PC-9 (cell line): ENCODE results near the gene NRG2. TPM values are rescaled to one million over a fixed set of nuclear protein-coding genes. Genes with fewer than 3 reads are reported as not detected.
A peak's percentile ranks its signal among the peaks of the same experiment; 100 is the strongest.

Experiments used
- BruUV-seq: library from RNA; stranded (reverse); fragments of 400-500 nt; replicated peaks from 2 replicates; lab custom pipeline; 2021; lab: Mats Ljungman, UMichigan
- CTCF ChIA-PET: fragments of 300-600 bp; sonication (Branson Sonifier 250); formaldehyde crosslinking; loops from one replicate; lab custom pipeline; 2022; ENCODE audit warnings: antibody characterized with exemption; lab: Charles Lee
- POLR2A ChIA-PET: fragments of 300-600 bp; sonication (Branson Sonifier 250); formaldehyde crosslinking; loops from one replicate; lab custom pipeline; 2022; ENCODE audit warnings: antibody characterized with exemption; ENCODE audit not compliant: unreplicated experiment; lab: Charles Lee
- DNase-seq, 2 experiments: peaks; one replicate each; pipeline versions ENCODE4 v3.0.0 to v3.0.0-alpha.2; 2015 to 2022; ENCODE audit warnings: mixed read lengths in 1 of 2
- H2AFZ ChIP-seq: fragments of 200-600 bp; sonication (generic); 2 replicates; pipeline ENCODE4 v1.8.1; 2017; ENCODE audit warnings: antibody characterized with exemption
- H3F3A ChIP-seq: fragments of 200-600 bp; sonication (generic); 2 replicates; pipeline ENCODE4 v1.8.1; 2017; ENCODE audit warnings: antibody characterized with exemption, mild to moderate bottlenecking, low read depth; ENCODE audit not compliant: insufficient read depth
- H3K27ac ChIP-seq: fragments of 200-600 bp; sonication (generic); 2 replicates; pipeline ENCODE4 v1.6.1; 2016; ENCODE audit warnings: mixed run types
- H3K27me3 ChIP-seq: fragments of 200-600 bp; sonication (generic); 2 replicates; pipeline ENCODE4 v1.6.1; 2016; ENCODE audit warnings: low read depth, mixed run types; ENCODE audit not compliant: insufficient read depth
- H3K36me3 ChIP-seq: fragments of 200-600 bp; sonication (generic); 2 replicates; pipeline ENCODE4 v1.6.1; 2016; ENCODE audit warnings: low read depth, mixed run types
- H3K4me1 ChIP-seq: fragments of 200-600 bp; sonication (generic); replicated peaks from 2 replicates; pipeline ENCODE4 v1.6.1; 2016; ENCODE audit warnings: mixed run types; ENCODE audit not compliant: insufficient read depth
- H3K4me2 ChIP-seq: fragments of 200-600 bp; sonication (generic); 2 replicates; pipeline ENCODE4 v1.6.1; 2017; ENCODE audit warnings: mixed run types
- H3K4me3 ChIP-seq: fragments of 200-600 bp; sonication (generic); 2 replicates; pipeline ENCODE4 v1.6.1; 2016; ENCODE audit warnings: mixed run types
- H3K79me2 ChIP-seq: fragments of 200-600 bp; sonication (generic); 2 replicates; pipeline ENCODE4 v1.6.1; 2017; ENCODE audit warnings: low read depth, mixed run types
- H3K9me2 ChIP-seq: fragments of 200-600 bp; sonication (generic); 2 replicates; pipeline ENCODE4 v1.8.1; 2017; ENCODE audit warnings: mild to moderate bottlenecking; ENCODE audit not compliant: insufficient read depth
- H3K9me3 ChIP-seq: fragments of 200-600 bp; sonication (generic); 2 replicates; pipeline ENCODE4 v1.8.1; 2016; ENCODE audit warnings: low read depth; ENCODE audit not compliant: insufficient read depth
- H4K20me1 ChIP-seq: fragments of 200-600 bp; sonication (generic); 2 replicates; pipeline ENCODE4 v1.8.1; 2017; ENCODE audit not compliant: insufficient read depth
- CTCF ChIP-seq: fragments of 200-600 bp; sonication (generic); conservative IDR thresholded peaks from 2 replicates; pipeline ENCODE4 v1.6.1; 2017; ENCODE audit warnings: mixed run types, antibody characterized with exemption, mild to moderate bottlenecking, moderate library complexity
- EZH2 ChIP-seq: fragments of 200-600 bp; sonication (generic); IDR thresholded peaks from 2 replicates; pipeline ENCODE4 v1.8.0; 2017; ENCODE audit warnings: antibody characterized with exemption, low read depth
- intact Hi-C: fragments of 100-400 bp; cut with micrococcal nuclease; formaldehyde crosslinking; loops from one replicate; pipeline ENCODE4 v1.10.0; 2022; ENCODE audit not compliant: unreplicated experiment
- total RNA-seq: library from RNA; stranded (reverse); gene quantifications from 2 replicates; pipeline ENCODE4 v1.2.3, GENCODE V29; 2021

Gene NRG2
- total RNA-seq, 1 experiment from 2014 or later, result not detected

DNA sequence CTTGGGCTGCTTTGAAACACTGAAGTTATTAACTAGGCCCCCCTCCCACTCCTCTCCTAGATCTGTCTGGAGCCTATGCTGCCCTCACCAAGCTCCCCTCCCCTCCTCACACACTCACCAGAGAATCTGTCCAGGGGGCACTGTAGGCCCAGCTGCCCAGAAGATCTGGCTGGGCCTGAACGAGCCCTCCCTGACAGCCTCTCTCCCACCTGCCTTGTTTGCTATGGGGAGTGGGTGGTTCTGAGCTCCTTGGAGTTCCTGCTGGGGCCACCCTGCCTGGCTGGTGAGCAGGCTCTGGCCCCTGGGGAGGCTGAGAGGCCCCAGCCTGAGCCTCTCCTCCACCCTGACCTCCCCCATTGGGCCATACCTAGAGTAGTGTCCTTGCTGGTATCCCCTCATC, 172.4 kb downstream of the NRG2 start:
- Histone ChIP-seq H3K79me2 (no peaks in the 10 kb centered on the region), H3K4me2 (no peak overlapping the region), H2AFZ (no peak overlapping the region), H3K4me3 (no peak overlapping the region), H3K27me3 (no peaks in the 10 kb centered on the region), H3K27ac (no peak overlapping the region), H4K20me1 (no peaks in the 10 kb centered on the region), H3K9me2 (no peaks in the 10 kb centered on the region), H3K36me3 (no peaks in the 10 kb centered on the region), H3F3A (no peaks in the 10 kb centered on the region), H3K4me1 (no peaks in the 10 kb centered on the region), H3K9me3 (no peaks in the 10 kb centered on the region)
- BruUV-seq, result no TSS peak
- intact Hi-C loops, result no loop called here
- POLR2A ChIA-PET, result no interaction called here
- DNase-seq, result no peak
- TF ChIP-seq EZH2 (no peak), CTCF (no peak)
- CTCF ChIA-PET, result no interaction called here

DNA sequence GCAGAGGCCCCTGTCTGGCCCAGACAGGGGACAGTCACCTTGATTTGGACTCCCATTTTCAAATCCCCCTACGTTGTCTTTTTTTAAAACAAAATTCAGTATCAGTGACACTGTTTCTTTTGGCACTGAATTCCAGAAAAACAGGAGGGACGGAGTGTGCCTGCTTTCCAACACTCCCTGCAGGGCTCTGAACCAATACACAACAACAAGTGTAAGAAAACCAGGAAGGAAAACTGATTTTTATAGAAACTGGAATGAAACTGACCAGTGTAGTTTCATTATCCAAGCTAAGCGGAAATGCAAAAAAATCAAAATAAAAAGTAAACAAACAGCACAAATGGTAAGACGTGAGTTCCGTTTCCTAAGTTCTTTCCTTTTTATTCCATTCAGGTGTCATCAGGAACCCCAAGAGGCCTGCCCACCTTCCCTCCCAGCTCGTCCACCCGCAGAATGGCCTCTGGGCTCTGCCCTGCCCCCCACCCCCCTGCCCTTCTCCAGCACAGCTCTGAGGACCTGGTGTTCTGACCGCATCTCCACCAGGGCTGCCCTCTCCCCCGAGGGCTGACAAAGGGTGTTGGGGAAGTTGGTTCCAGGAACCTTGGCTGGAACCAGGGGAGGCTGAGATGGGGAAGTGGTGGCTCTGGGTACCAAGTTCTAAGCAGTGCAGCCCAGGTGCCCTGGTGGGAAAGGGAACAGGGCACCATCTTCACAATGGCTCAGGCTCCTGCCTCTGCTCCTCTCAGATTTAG, 173.9 kb downstream of the NRG2 start:
- no peaks in the 10 kb centered on the region for H4K20me1 ChIP-seq
- no peaks in the 10 kb centered on the region for H3K79me2 ChIP-seq
- H3K27ac ChIP-seq, result peak overlapping the region; percentile 45
- 0 out of 2 replicates have a peak overlapping the region, but pooled peaks have one; percentile 12 for H3K4me2 ChIP-seq
- DNase-seq, result peak in 1 of 2 experiments; percentile 43
- no peaks in the 10 kb centered on the region for H3F3A ChIP-seq
- ChIA-PET POLR2A (no interaction called here), CTCF (no interaction called here)
- H3K27me3 ChIP-seq, result no peaks in the 10 kb centered on the region
- H2AFZ ChIP-seq, result no peak overlapping the region
- no TSS peak for BruUV-seq
- intact Hi-C loops, result loop anchor here (10.0 kb wide), 1 partner anchor 96 kb away; no protein-coding TSS in a partner anchor
- H3K9me3 ChIP-seq, result no peaks in the 10 kb centered on the region
- no peak for TF ChIP-seq CTCF
- no peak for TF ChIP-seq EZH2
- no peaks in the 10 kb centered on the region for H3K9me2 ChIP-seq
- no peaks in the 10 kb centered on the region for H3K36me3 ChIP-seq
- H3K4me3 ChIP-seq, result no peak overlapping the region
- H3K4me1 ChIP-seq, result peaks cover 6% of the 10 kb centered on the region

DNA sequence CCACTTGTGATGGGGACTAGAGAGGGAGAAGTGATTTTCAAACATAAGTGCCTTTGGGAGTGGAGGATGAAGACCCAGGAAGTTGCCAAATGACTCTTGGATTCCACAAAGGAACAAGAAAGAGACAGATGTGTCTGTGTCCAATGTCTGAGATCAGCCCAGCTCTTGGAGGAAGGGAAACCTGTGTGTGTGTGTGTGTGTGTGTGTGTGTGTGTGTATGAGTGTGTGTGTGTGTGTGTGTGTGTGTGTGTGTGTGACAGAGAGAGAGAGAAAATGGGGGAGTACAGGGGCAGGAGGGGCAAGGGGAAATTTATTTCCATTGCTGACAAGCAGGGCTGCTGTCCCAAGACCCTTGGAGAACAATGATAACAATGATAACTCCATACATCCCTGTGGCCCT, 175.5 kb downstream of the NRG2 start:
- H3K36me3 ChIP-seq, result no peaks in the 10 kb centered on the region
- H4K20me1 ChIP-seq, result no peaks in the 10 kb centered on the region
- no peak overlapping the region for H3K4me2 ChIP-seq
- H2AFZ ChIP-seq, result no peak overlapping the region
- peaks cover 6% of the 10 kb centered on the region for H3K4me1 ChIP-seq
- DNase-seq, result no peak
- no peak overlapping the region for H3K4me3 ChIP-seq
- ChIA-PET CTCF (interaction anchor here (0.6 kb wide), 1 partner anchor 24 kb away, joined by 4 read pairs; no protein-coding TSS in a partner anchor), POLR2A (interaction anchor here (0.5 kb wide), 1 partner anchor 69 kb away, joined by 5 read pairs; no protein-coding TSS in a partner anchor)
- intact Hi-C loops, result loop anchor here (10.0 kb wide), 1 partner anchor 97 kb away; no protein-coding TSS in a partner anchor
- no peaks in the 10 kb centered on the region for H3K79me2 ChIP-seq
- TF ChIP-seq EZH2, result no peak
- TF ChIP-seq CTCF, result no peak
- H3K9me2 ChIP-seq, result no peaks in the 10 kb centered on the region
- BruUV-seq, result no TSS peak
- H3K27me3 ChIP-seq, result no peaks in the 10 kb centered on the region
- no peaks in the 10 kb centered on the region for H3K9me3 ChIP-seq
- H3F3A ChIP-seq, result no peaks in the 10 kb centered on the region
- no peak overlapping the region for H3K27ac ChIP-seq
